Endodermal cell (in vitro differentiated cells): ENCODE data around the gene TAF8. TPM values are rescaled to one million over a fixed set of nuclear protein-coding genes. Genes with fewer than 3 reads are reported as not detected.

Source experiments
- DNase-seq: peaks from one replicate; pipeline ENCODE4 v3.0.0-alpha.2; 2017
- H3K27ac ChIP-seq: 2 replicates; pipeline ENCODE4 v1.5.1; 2013; ENCODE audit warnings: mild to moderate bottlenecking, low read depth, low read length, moderate library complexity
- H3K27me3 ChIP-seq: 2 replicates; pipeline ENCODE4 v1.6.1; 2013; ENCODE audit warnings: mild to moderate bottlenecking, low read length, moderate library complexity; ENCODE audit not compliant: insufficient read depth, control insufficient read depth, poor library complexity, severe bottlenecking
- H3K36me3 ChIP-seq: 2 replicates; pipeline ENCODE4 v1.7.0; 2013; ENCODE audit warnings: mild to moderate bottlenecking, low read length, moderate library complexity; ENCODE audit not compliant: control insufficient read depth, insufficient read depth
- H3K4me1 ChIP-seq: one replicate; pipeline ENCODE4 v1.7.0; 2013; ENCODE audit warnings: low read length; ENCODE audit not compliant: control insufficient read depth, insufficient read depth
- H3K4me3 ChIP-seq: 2 replicates; pipeline ENCODE4 v1.5.1; 2013; ENCODE audit warnings: mild to moderate bottlenecking, low read length, moderate library complexity
- H3K9ac ChIP-seq: 2 replicates; pipeline ENCODE4 v1.6.1; 2013; ENCODE audit warnings: mild to moderate bottlenecking, low read length, moderate library complexity; ENCODE audit not compliant: poor library complexity, severe bottlenecking; ENCODE audit errors: extremely low read depth
- H3K9me3 ChIP-seq: 2 replicates; pipeline ENCODE4 v1.6.1; 2013; ENCODE audit warnings: mild to moderate bottlenecking, low read length, moderate library complexity; ENCODE audit not compliant: control insufficient read depth
- H3K27ac Mint-ChIP-seq: 2 replicates; pipeline ENCODE4 v1.8.0; 2020; ENCODE audit warnings: mixed read lengths
- H3K27me3 Mint-ChIP-seq: 2 replicates; pipeline ENCODE4 v1.8.0; 2021; ENCODE audit warnings: mild to moderate bottlenecking, mixed read lengths; ENCODE audit not compliant: insufficient read depth
- H3K36me3 Mint-ChIP-seq: 2 replicates; pipeline ENCODE4 v1.8.0; 2020; ENCODE audit warnings: low read depth, mixed read lengths
- H3K4me1 Mint-ChIP-seq: 2 replicates; pipeline ENCODE4 v1.8.0; 2020; ENCODE audit warnings: mixed read lengths
- H3K4me3 Mint-ChIP-seq: 2 replicates; pipeline ENCODE4 v1.8.0; 2020; ENCODE audit warnings: mild to moderate bottlenecking, moderate library complexity, mixed read lengths
- H3K9me3 Mint-ChIP-seq: 2 replicates; pipeline ENCODE4 v1.8.0; 2020; ENCODE audit warnings: mild to moderate bottlenecking, mixed read lengths
- WGBS, 2 experiments: methylation state at CpG; one replicate each; pipeline versions ENCODE4 v1.1.5 to v1.1.7; 2013; ENCODE audit warnings: missing lambda C conversion rate in 2 of 2, mixed read lengths in 1 of 2; ENCODE audit not compliant: insufficient coverage in 1 of 2, insufficient read length in 1 of 2; 5-methylcytosine and 5-hydroxymethylcytosine counted together
- total RNA-seq, 2 donors: library from RNA; stranded (reverse); fragmentation: NEBNext Ultra II Directional in 1 of 2; extraction: Animal tissue kit (Norgen Biotek cat#: 25700) in 1 of 2; gene quantifications; 2 replicates in 1 of 2; 3 replicates in 1 of 2; pipeline ENCODE4 v1.2.1, GENCODE V29; 2021
- TF ChIP-seq, protein P1 (sequence below): fragments of 200-600 bp; sonication (generic); conservative IDR thresholded peaks from 2 replicates; pipeline ENCODE4 v1.5.0; 2021; ENCODE audit warnings: antibody characterized with exemption, mild to moderate bottlenecking

TAF8 gene
- total RNA-seq, 2 donors from 2014 or later: 27.9 to 31.0 TPM

DNA sequence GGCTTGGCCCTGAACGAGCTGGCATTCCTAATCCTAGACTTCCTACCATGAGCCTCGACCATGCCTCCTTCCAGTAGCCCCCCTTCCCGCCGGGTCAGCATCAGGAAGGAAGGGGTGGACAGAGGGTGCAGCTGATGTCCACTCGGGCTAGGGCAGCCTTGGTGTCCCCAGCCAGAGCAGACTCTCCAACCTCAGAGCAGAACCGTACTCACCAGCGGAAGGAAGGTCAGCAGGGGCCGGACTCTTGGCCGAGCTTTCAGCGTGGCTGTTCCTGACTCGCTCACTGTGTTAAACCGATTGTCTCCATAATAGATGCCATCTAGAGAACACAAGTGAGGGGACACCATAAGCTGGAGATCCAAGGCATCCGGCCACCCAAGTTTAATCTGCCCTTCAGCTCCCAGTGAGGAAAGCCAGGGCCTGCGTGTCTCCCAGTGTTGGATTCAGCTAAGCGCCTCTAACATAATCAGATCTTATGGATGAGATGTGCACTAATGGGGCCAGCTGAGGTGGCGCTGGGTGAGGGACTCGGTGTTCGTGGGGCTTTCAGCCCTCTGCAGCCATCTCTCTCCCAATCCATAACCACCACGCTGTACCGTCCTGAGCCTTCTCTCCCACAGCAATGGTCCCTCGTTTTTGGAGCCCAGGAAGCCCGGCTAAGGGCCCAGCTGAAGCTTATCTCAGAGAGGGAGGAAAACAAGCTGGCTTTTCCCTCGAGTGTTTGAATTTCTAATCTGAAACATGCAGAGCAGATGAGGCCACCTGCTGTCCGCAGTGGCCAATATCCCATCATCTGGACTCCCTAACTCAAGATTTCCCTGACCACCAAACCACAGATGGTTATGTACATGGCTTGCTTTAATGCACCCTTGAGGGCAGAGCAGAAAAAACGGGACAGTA, 78.4 kb downstream of the TAF8 start:
- H3K27me3 ChIP-seq: no peaks in the 10 kb centered on the region
- WGBS, 2 experiments: 94 to 95% methylated on average over 18 to 25 of the region's 25 CpGs

DNA sequence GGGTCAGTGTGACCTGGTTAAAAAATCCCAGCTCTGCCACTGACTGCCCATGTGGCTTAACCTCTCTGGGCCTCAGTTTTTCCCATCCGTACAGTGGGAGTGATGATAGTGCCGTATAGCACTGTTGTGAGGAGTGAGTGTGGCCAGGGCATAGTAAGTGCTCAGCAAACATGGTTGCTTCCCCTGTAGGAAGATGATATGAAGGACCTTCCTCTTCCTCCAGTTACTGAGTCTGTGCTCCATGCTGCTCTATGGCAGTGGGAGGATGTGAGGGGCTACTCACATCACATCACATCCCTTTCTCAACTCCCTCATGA, 79.0 kb downstream of the TAF8 start:
- H3K27ac Mint-ChIP-seq: no peak overlapping the region
- H3K4me1 ChIP-seq: peaks cover 3% of the 10 kb centered on the region
- no peaks in the 10 kb centered on the region for H3K27me3 Mint-ChIP-seq
- WGBS, 2 experiments: 96% methylated on average over 2 of the region's 2 CpGs; no CpG with 5 or more reads in 1 of the 2 experiments
- peaks cover 59% of the 10 kb centered on the region for H3K36me3 Mint-ChIP-seq
- no peaks in the 10 kb centered on the region for H3K27me3 ChIP-seq
- no peaks in the 10 kb centered on the region for H3K9me3 ChIP-seq
- DNase-seq: no peak
- no peak overlapping the region for H3K4me3 Mint-ChIP-seq
- H3K27ac ChIP-seq: no peak overlapping the region
- H3K36me3 ChIP-seq: peaks cover 12% of the 10 kb centered on the region
- H3K9me3 Mint-ChIP-seq: no peaks in the 10 kb centered on the region
- H3K9ac ChIP-seq: no peak overlapping the region
- TF ChIP-seq, protein P1, sequence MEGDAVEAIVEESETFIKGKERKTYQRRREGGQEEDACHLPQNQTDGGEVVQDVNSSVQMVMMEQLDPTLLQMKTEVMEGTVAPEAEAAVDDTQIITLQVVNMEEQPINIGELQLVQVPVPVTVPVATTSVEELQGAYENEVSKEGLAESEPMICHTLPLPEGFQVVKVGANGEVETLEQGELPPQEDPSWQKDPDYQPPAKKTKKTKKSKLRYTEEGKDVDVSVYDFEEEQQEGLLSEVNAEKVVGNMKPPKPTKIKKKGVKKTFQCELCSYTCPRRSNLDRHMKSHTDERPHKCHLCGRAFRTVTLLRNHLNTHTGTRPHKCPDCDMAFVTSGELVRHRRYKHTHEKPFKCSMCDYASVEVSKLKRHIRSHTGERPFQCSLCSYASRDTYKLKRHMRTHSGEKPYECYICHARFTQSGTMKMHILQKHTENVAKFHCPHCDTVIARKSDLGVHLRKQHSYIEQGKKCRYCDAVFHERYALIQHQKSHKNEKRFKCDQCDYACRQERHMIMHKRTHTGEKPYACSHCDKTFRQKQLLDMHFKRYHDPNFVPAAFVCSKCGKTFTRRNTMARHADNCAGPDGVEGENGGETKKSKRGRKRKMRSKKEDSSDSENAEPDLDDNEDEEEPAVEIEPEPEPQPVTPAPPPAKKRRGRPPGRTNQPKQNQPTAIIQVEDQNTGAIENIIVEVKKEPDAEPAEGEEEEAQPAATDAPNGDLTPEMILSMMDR: no peak
- no peak overlapping the region for H3K4me3 ChIP-seq
- peaks cover 8% of the 10 kb centered on the region for H3K4me1 Mint-ChIP-seq

More for the DNA sequence above, 78.4 kb downstream of the TAF8 start:
- H3K27me3 Mint-ChIP-seq: no peaks in the 10 kb centered on the region
- Histone ChIP-seq H3K27ac (no peak overlapping the region), H3K4me1 (peaks cover 3% of the 10 kb centered on the region), H3K4me3 (no peak overlapping the region), H3K9ac (no peak overlapping the region), H3K9me3 (no peaks in the 10 kb centered on the region), H3K36me3 (peaks cover 12% of the 10 kb centered on the region)
- H3K36me3 Mint-ChIP-seq: peaks cover 55% of the 10 kb centered on the region
- no peak overlapping the region for H3K4me3 Mint-ChIP-seq
- DNase-seq: no peak
- H3K4me1 Mint-ChIP-seq: peaks cover 8% of the 10 kb centered on the region
- TF ChIP-seq, protein P1: no peak
- no peaks in the 10 kb centered on the region for H3K9me3 Mint-ChIP-seq
- no peak overlapping the region for H3K27ac Mint-ChIP-seq

DNA sequence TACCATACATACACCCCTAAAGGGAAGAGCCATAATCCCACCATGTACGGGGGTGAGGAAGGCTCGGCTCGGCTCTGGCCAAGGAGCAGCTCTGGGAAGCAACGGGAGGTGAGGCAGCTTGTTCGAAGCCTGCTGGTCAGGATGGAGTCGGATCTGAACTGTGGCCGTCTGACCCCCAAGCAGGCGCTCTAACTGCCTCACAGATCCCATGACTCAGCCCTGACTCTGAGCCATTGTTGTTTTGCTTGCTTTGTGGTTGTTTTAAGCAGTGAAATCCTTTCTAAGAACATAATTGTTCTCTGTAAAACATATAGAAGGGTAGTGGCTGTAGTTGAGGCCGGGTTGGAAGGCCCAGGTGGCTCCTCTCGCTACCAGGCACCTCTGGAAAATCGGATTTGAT, 81.2 kb downstream of the TAF8 start:
- TF ChIP-seq, protein P1: no peak
- H3K27ac Mint-ChIP-seq: no peak overlapping the region
- Histone ChIP-seq H3K36me3 (peaks cover 6% of the 10 kb centered on the region), H3K27me3 (no peaks in the 10 kb centered on the region), H3K9me3 (no peaks in the 10 kb centered on the region), H3K4me1 (peaks cover 5% of the 10 kb centered on the region), H3K9ac (no peak overlapping the region), H3K4me3 (no peak overlapping the region), H3K27ac (no peak overlapping the region)
- peaks cover 49% of the 10 kb centered on the region for H3K36me3 Mint-ChIP-seq
- no peak overlapping the region for H3K4me3 Mint-ChIP-seq
- H3K4me1 Mint-ChIP-seq: peaks cover 9% of the 10 kb centered on the region
- DNase-seq: no peak
- H3K27me3 Mint-ChIP-seq: no peaks in the 10 kb centered on the region
- 80 to 89% methylated on average over 6 to 11 of the region's 11 CpGs for WGBS, 2 experiments
- H3K9me3 Mint-ChIP-seq: no peaks in the 10 kb centered on the region
